Neural cell (in vitro differentiated cells): ENCODE results near the gene NDUFAF2. TPM values are rescaled to one million over a fixed set of nuclear protein-coding genes. Genes with fewer than 3 reads are reported as not detected.

Experiments used
- H2AFZ ChIP-seq: fragments of 200-600, 300-800 bp; sonication (generic), shearing (Covaris generic); 2 replicates; pipeline ENCODE4 v1.6.0; 2014; ENCODE audit warnings: low read depth, mild to moderate bottlenecking, antibody characterized with exemption, low read length, moderate library complexity
- H3F3A ChIP-seq: fragments of 200-600 bp; shearing (Covaris generic); 2 replicates; pipeline ENCODE4 v1.6.1; 2016; ENCODE audit warnings: mild to moderate bottlenecking, moderate library complexity, mixed read lengths, antibody characterized with exemption, low read length; ENCODE audit not compliant: insufficient read depth, poor library complexity, severe bottlenecking
- H3K27ac ChIP-seq: fragments of 200-600, 300-800 bp; sonication (generic), shearing (Covaris generic); 2 replicates; pipeline ENCODE4 v1.5.1; 2014; ENCODE audit warnings: mild to moderate bottlenecking, low read length, moderate library complexity
- H3K27me3 ChIP-seq: fragments of 300-800, 200-600 bp; sonication (generic), shearing (Covaris generic); 2 replicates; pipeline ENCODE4 v1.6.0; 2014; ENCODE audit warnings: mild to moderate bottlenecking, low read depth, low read length, moderate library complexity; ENCODE audit not compliant: insufficient read depth
- H3K36me3 ChIP-seq: fragments of 300-800, 200-600 bp; sonication (generic), shearing (Covaris generic); 2 replicates; pipeline ENCODE4 v1.5.1; 2014; ENCODE audit warnings: mild to moderate bottlenecking, antibody characterized with exemption, low read length, moderate library complexity; ENCODE audit not compliant: insufficient read depth
- H3K4me2 ChIP-seq: fragments of 300-800, 200-600 bp; sonication (generic), shearing (Covaris generic); 2 replicates; pipeline ENCODE4 v1.6.0; 2014; ENCODE audit warnings: mild to moderate bottlenecking, low read length
- H3K4me3 ChIP-seq: fragments of 300-800, 200-600 bp; sonication (generic), shearing (Covaris generic); 2 replicates; pipeline ENCODE4 v1.5.1; 2014; ENCODE audit warnings: mild to moderate bottlenecking, low read length, moderate library complexity
- H3K79me2 ChIP-seq: fragments of 200-600 bp; shearing (Covaris generic); replicated peaks from 2 replicates; pipeline ENCODE4 v1.6.0; 2014; ENCODE audit warnings: mild to moderate bottlenecking, low read length, moderate library complexity; ENCODE audit not compliant: insufficient read depth
- H3K9ac ChIP-seq: fragments of 300-800, 200-600 bp; sonication (generic), shearing (Covaris generic); 2 replicates; pipeline ENCODE4 v1.6.1; 2016; ENCODE audit warnings: mild to moderate bottlenecking, low read length, mixed read lengths
- H3K9me2 ChIP-seq: fragments of 200-600 bp; shearing (Covaris generic); 2 replicates; pipeline ENCODE4 v1.6.1; 2016; ENCODE audit warnings: mild to moderate bottlenecking, low read length, mixed read lengths; ENCODE audit not compliant: insufficient read depth
- H3K9me3 ChIP-seq: fragments of 200-600, 300-800 bp; sonication (generic), shearing (Covaris generic); 2 replicates; pipeline ENCODE4 v1.6.1; 2016; ENCODE audit warnings: mild to moderate bottlenecking, mixed run types, low read length, moderate library complexity, mixed read lengths
- H4K20me1 ChIP-seq: fragments of 200-600 bp; shearing (Covaris generic); 2 replicates; pipeline ENCODE4 v1.6.1; 2016; ENCODE audit warnings: mild to moderate bottlenecking, mixed run types; ENCODE audit not compliant: insufficient read depth
- CTCF ChIP-seq: fragments of 450-650 bp; IDR thresholded peaks from 2 replicates; pipeline ENCODE4 v1.5.1; 2014; ENCODE audit warnings: antibody characterized with exemption, mild to moderate bottlenecking, moderate library complexity; ENCODE audit not compliant: poor library complexity, severe bottlenecking
- EP300 ChIP-seq: fragments of 450-650 bp; conservative IDR thresholded peaks from 2 replicates; pipeline ENCODE4 v1.6.1; 2014; ENCODE audit warnings: antibody characterized with exemption, mild to moderate bottlenecking, moderate library complexity; ENCODE audit not compliant: poor library complexity, severe bottlenecking
- EZH2 ChIP-seq: fragments of 200-600, 300-800 bp; shearing (Covaris generic), sonication (generic); IDR thresholded peaks from 2 replicates; pipeline ENCODE4 v1.6.1; 2014; ENCODE audit warnings: antibody characterized with exemption, low read length, borderline replicate concordance, mild to moderate bottlenecking; ENCODE audit not compliant: insufficient read depth, poor library complexity, severe bottlenecking
- MXI1 ChIP-seq: fragments of 450-650 bp; conservative IDR thresholded peaks from 2 replicates; pipeline ENCODE4 v1.6.1; 2014; ENCODE audit warnings: antibody characterized with exemption, mild to moderate bottlenecking; ENCODE audit not compliant: poor library complexity, severe bottlenecking
- POLR2AphosphoS5 ChIP-seq: IDR thresholded peaks from 2 replicates; pipeline ENCODE4 v1.6.1; 2012
- RAD21 ChIP-seq: fragments of 450-650 bp; conservative IDR thresholded peaks from 2 replicates; pipeline ENCODE4 v1.6.1; 2014; ENCODE audit warnings: antibody characterized with exemption, mild to moderate bottlenecking, moderate library complexity
- REST ChIP-seq: IDR thresholded peaks from 2 replicates; pipeline ENCODE4 v1.6.1; 2012; ENCODE audit warnings: borderline replicate concordance
- SMC3 ChIP-seq: fragments of 450-650 bp; conservative IDR thresholded peaks from 2 replicates; pipeline ENCODE4 v1.6.1; 2014; ENCODE audit warnings: antibody characterized with exemption, mild to moderate bottlenecking, moderate library complexity; ENCODE audit not compliant: poor library complexity
- TAF1 ChIP-seq: IDR thresholded peaks from 2 replicates; pipeline ENCODE4 v1.6.1; 2012; ENCODE audit warnings: low read depth
- polyA plus RNA-seq: library from polyadenylated mRNA; depleted of rRNA; stranded (reverse); fragments of >200 nt; gene quantifications from 2 replicates; pipeline ENCODE4 v1.2.3, GENCODE V29; 2014

The NDUFAF2 gene
- polyA plus RNA-seq, 1 donor from 2014 or later: 53.6 TPM

GRCh38 chr5:61160497-61160896, 215.5 kb downstream of the NDUFAF2 start:
- no peaks in the 10 kb centered on the region for H4K20me1 ChIP-seq
- peak overlapping the region; percentile 82 for H3K4me3 ChIP-seq
- no peaks in the 10 kb centered on the region for H3K36me3 ChIP-seq
- no peak overlapping the region for H2AFZ ChIP-seq
- H3K9me2 ChIP-seq: no peaks in the 10 kb centered on the region
- TF ChIP-seq EP300: no peak
- TF ChIP-seq EZH2: no peak
- TF ChIP-seq RAD21: no peak
- TF ChIP-seq CTCF: no peak
- TF ChIP-seq POLR2AphosphoS5: no peak
- no peak for TF ChIP-seq TAF1
- peak overlapping the region; percentile 77 for H3K4me2 ChIP-seq
- H3K27me3 ChIP-seq: no peaks in the 10 kb centered on the region
- no peak overlapping the region for H3K27ac ChIP-seq
- H3K9me3 ChIP-seq: no peaks in the 10 kb centered on the region
- H3K9ac ChIP-seq: no peak overlapping the region
- no peaks in the 10 kb centered on the region for H3F3A ChIP-seq
- H3K79me2 ChIP-seq: peaks cover 47% of the 10 kb centered on the region

GRCh38 chr5:61162010-61162831, 217.2 kb downstream of the NDUFAF2 start, which contains the start of gene SMIM15:
Gene SMIM15 (minus strand): TSS chr5:61162468. CDS start chr5:61160171, 2,297 bp downstream.
- Histone ChIP-seq H3F3A (no peaks in the 10 kb centered on the region), H3K9me2 (no peaks in the 10 kb centered on the region), H3K79me2 (peaks cover 47% of the 10 kb centered on the region), H3K9ac (peak within 1 kb of the TSS; percentile 83), H2AFZ (peak within 1 kb of the TSS; percentile 97), H3K4me3 (peak within 1 kb of the TSS; percentile 82), H3K27ac (peak within 1 kb of the TSS; percentile 83), H3K4me2 (peak within 1 kb of the TSS; percentile 85), H3K27me3 (no peaks in the 10 kb centered on the region), H3K9me3 (no peaks in the 10 kb centered on the region), H3K36me3 (no peaks in the 10 kb centered on the region), H4K20me1 (no peaks in the 10 kb centered on the region)
- TF ChIP-seq RAD21: peak; percentile 57
- TF ChIP-seq SMC3: peak; percentile 57
- TF ChIP-seq POLR2AphosphoS5: peak; percentile 70
- TF ChIP-seq REST: no peak
- TF ChIP-seq EZH2: no peak
- TF ChIP-seq MXI1: peak; percentile 72
- peak; percentile 51 for TF ChIP-seq TAF1
- no peak for TF ChIP-seq CTCF
- peak; percentile 35 for TF ChIP-seq EP300
